Nephron (organoid): ENCODE results near the gene FMO3.
A peak's percentile ranks its signal among the peaks of the same experiment; 100 is the strongest.

Experiments
- H3K27ac Mint-ChIP-seq, 3 experiments: 2 replicates each; pipeline ENCODE4 v1.8.0; 2020; ENCODE audit warnings: mixed read lengths in 3 of 3, mild to moderate bottlenecking in 2 of 3, moderate library complexity in 1 of 3
- H3K27me3 Mint-ChIP-seq: 2 replicates; pipeline ENCODE4 v1.8.0; 2021; ENCODE audit warnings: low read depth, mild to moderate bottlenecking, moderate library complexity, mixed read lengths
- H3K36me3 Mint-ChIP-seq: 2 replicates; pipeline ENCODE4 v1.8.0; 2020; ENCODE audit warnings: low read depth, mixed read lengths
- H3K4me1 Mint-ChIP-seq: 2 replicates; pipeline ENCODE4 v1.8.0; 2020; ENCODE audit warnings: mixed read lengths
- H3K4me3 Mint-ChIP-seq, 3 experiments: 2 replicates each; pipeline ENCODE4 v1.8.0; 2020; ENCODE audit warnings: mild to moderate bottlenecking in 3 of 3, mixed read lengths in 3 of 3, moderate library complexity in 2 of 3
- H3K9me3 Mint-ChIP-seq: 2 replicates; pipeline ENCODE4 v1.8.0; 2020; ENCODE audit warnings: mixed read lengths
- TF ChIP-seq, protein P1 (sequence below), 3 experiments: fragments of 200-600 bp; sonication (generic); IDR thresholded peaks; one replicate each; pipeline ENCODE4 v1.5.0; 2021; ENCODE audit warnings: antibody characterized with exemption in 3 of 3; ENCODE audit not compliant: unreplicated experiment in 3 of 3

The FMO3 gene

DNA sequence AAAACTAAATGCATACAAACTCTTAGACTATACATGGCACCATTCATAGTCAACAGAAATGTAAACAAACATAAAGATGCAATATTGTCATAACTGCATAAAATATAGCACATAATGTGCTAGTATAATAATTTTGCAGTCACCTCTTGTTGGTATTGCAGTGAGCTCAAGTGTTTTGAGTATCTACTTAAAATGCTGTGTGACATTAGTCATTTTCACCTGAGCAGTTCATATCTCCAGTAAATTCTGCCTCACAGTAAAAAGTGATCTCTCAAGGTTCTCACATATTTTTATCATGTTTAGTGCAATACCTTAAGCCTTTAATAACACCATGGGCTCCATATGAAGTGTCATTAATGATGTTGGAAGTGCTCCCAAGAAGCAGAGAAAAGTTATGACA, 64.8 kb downstream of the FMO3 start:
- no peak overlapping the region for H3K27ac Mint-ChIP-seq
- no peaks in the 10 kb centered on the region for H3K9me3 Mint-ChIP-seq
- peaks cover 49% of the 10 kb centered on the region for H3K4me1 Mint-ChIP-seq
- H3K36me3 Mint-ChIP-seq = no peaks in the 10 kb centered on the region
- H3K4me3 Mint-ChIP-seq = no peak overlapping the region
- H3K27me3 Mint-ChIP-seq = no peaks in the 10 kb centered on the region
- TF ChIP-seq, protein P1, sequence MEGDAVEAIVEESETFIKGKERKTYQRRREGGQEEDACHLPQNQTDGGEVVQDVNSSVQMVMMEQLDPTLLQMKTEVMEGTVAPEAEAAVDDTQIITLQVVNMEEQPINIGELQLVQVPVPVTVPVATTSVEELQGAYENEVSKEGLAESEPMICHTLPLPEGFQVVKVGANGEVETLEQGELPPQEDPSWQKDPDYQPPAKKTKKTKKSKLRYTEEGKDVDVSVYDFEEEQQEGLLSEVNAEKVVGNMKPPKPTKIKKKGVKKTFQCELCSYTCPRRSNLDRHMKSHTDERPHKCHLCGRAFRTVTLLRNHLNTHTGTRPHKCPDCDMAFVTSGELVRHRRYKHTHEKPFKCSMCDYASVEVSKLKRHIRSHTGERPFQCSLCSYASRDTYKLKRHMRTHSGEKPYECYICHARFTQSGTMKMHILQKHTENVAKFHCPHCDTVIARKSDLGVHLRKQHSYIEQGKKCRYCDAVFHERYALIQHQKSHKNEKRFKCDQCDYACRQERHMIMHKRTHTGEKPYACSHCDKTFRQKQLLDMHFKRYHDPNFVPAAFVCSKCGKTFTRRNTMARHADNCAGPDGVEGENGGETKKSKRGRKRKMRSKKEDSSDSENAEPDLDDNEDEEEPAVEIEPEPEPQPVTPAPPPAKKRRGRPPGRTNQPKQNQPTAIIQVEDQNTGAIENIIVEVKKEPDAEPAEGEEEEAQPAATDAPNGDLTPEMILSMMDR (IDR thresholded peaks at IDR 0.05; ENCODE audit: unreplicated experiment in 3 of 3) = no peak

DNA sequence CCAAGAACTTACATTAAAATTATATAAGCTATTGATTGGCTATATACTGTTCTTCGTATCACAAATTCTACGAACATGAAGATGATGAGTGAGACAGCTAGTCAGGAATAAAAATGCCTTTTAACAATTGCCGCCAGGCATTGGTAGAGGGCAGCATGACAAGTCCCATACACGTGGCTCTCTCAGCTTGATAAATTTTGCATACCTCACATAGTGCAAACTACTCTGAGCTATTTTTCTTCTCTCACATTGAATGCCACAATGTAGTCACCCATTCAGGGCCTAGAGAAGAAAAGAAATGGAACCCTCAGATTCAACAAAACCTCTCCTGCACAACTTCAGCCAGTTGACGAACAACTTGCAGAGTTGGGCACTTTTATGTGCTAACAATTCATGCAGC, 67.4 kb downstream of the FMO3 start:
- TF ChIP-seq, protein P1 (IDR thresholded peaks at IDR 0.05; ENCODE audit: unreplicated experiment in 3 of 3) = no peak
- Mint-ChIP-seq H3K4me3 (no peak overlapping the region), H3K27ac (peak overlapping the region; percentile 92 to 95 (median 93)), H3K9me3 (no peaks in the 10 kb centered on the region), H3K4me1 (peaks cover 41% of the 10 kb centered on the region), H3K27me3 (no peaks in the 10 kb centered on the region), H3K36me3 (no peaks in the 10 kb centered on the region)

DNA sequence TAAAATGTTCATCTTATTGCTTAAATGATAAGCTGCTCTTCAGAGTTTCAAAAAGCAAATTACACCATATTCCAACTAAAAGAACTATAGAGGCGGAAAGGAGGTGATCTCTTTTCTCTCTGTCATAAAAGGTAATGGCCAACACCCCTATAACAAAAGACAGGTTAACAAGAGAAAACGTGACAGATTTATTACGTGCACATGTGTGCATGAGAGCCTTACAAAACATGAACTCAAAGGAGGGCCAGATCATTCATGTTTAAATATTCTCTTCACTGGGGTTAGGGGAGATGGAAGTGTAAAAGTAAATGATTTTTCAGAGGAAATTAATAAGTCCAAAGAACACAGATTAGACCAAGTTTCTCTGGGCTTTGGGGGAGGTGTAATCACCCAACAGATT, 67.8 kb downstream of the FMO3 start:
- TF ChIP-seq, protein P1 (IDR thresholded peaks at IDR 0.05; ENCODE audit: unreplicated experiment in 3 of 3) = no peak
- Mint-ChIP-seq H3K36me3 (no peaks in the 10 kb centered on the region), H3K4me1 (peaks cover 38% of the 10 kb centered on the region), H3K27ac (peak overlapping the region; percentile 92 to 95 (median 93)), H3K4me3 (no peak overlapping the region), H3K27me3 (no peaks in the 10 kb centered on the region), H3K9me3 (no peaks in the 10 kb centered on the region)

DNA sequence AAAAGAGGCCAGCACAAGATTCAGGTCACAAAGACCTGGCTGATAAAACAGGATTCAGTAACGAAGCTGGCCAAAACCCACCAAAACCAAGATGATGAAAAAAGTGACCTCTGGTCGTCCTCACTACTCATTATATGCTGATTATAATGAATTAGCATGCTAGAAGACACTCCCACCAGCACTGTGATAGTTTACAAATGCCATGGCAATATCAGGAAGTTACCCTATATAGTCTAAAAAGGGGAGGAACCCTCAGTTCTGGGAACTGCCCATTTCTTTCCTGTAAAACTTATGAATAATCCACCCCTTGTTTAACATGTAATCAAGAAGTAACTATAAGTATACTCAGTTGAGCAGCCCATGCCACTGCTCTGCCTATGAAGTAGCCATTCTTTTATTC, 68.4 kb downstream of the FMO3 start:
- Mint-ChIP-seq H3K27me3 (no peaks in the 10 kb centered on the region), H3K36me3 (no peaks in the 10 kb centered on the region), H3K9me3 (no peaks in the 10 kb centered on the region), H3K27ac (peak overlapping the region; percentile 92 to 95 (median 93)), H3K4me1 (peaks cover 33% of the 10 kb centered on the region), H3K4me3 (no peak overlapping the region)
- TF ChIP-seq, protein P1 (IDR thresholded peaks at IDR 0.05; ENCODE audit: unreplicated experiment in 3 of 3) = no peak

DNA sequence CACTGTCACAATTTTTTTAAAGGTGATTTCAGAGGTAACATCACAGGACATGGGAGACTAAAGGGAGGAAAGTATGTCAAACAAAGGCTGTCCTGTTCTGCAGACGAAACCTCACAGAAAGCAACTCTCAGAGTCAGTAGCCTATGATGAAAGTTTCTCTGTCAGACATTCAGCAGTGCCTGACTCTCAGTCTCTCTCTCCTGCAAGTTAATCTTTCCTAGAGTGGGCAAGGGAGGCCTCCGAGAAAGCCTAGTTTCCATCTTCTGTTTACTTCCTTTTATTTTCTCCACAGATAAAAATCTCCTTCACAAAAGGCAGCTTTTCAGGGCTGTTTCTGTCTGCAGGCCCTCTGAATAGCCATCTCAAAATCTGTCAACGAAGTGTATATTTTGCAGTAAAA, 69.5 kb downstream of the FMO3 start:
- H3K27ac Mint-ChIP-seq = peak overlapping the region; percentile 92 to 95 (median 93)
- no peaks in the 10 kb centered on the region for H3K27me3 Mint-ChIP-seq
- H3K36me3 Mint-ChIP-seq = no peaks in the 10 kb centered on the region
- TF ChIP-seq, protein P1 (IDR thresholded peaks at IDR 0.05; ENCODE audit: unreplicated experiment in 3 of 3) = no peak
- H3K9me3 Mint-ChIP-seq = no peaks in the 10 kb centered on the region
- peaks cover 33% of the 10 kb centered on the region for H3K4me1 Mint-ChIP-seq
- H3K4me3 Mint-ChIP-seq = no peak overlapping the region

DNA sequence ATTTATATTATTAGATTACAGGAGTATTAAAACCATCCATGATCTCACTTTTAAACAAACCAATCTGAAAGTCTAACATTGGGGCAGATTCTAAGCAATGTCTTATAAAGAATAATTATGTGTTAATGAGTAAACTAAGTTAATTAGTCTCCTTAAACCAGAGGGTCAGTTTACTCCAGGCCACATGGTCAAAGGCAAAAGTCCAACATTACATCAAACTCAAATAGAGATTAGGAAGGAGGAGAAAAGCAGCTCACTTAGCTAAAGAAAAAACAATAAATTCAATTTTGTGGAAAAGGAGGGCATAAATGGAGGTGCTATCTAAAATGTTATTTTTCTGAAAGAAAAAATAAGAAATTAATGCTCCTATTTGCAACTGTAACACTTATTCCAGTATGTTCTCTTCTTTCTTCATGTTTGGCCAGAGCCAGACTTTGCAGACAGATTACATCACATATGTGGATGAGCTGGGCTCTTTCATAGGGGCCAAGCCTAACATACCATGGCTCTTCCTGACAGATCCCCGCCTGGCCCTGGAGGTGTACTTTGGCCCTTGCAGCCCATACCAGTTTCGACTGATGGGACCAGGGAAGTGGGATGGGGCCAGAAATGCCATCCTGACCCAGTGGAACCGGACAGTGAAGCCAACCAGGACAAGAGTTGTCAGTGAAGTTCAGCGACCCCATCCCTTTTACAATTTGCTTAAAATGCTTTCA, 70.1 kb downstream of the FMO3 start:
- peaks cover 33% of the 10 kb centered on the region for H3K4me1 Mint-ChIP-seq
- H3K27me3 Mint-ChIP-seq = no peaks in the 10 kb centered on the region
- H3K36me3 Mint-ChIP-seq = no peaks in the 10 kb centered on the region
- H3K27ac Mint-ChIP-seq = peak overlapping the region; percentile 92 to 95 (median 93)
- TF ChIP-seq, protein P1 (IDR thresholded peaks at IDR 0.05; ENCODE audit: unreplicated experiment in 3 of 3) = no peak
- no peak overlapping the region for H3K4me3 Mint-ChIP-seq
- H3K9me3 Mint-ChIP-seq = no peaks in the 10 kb centered on the region
